GM20000 (cell line): ENCODE data around the gene RCOR1.

ENCODE experiments used
- DNase-seq: peaks from one replicate; pipeline ENCODE4 v3.0.0; 2012; ENCODE audit warnings: low spot score
- TF ChIP-seq, protein P1 (sequence below): IDR thresholded peaks from 2 replicates; pipeline ENCODE4 v1.5.1; 2012; ENCODE audit warnings: mild to moderate bottlenecking, control low read depth; ENCODE audit errors: extremely low read depth, missing control alignments

Gene RCOR1

DNA sequence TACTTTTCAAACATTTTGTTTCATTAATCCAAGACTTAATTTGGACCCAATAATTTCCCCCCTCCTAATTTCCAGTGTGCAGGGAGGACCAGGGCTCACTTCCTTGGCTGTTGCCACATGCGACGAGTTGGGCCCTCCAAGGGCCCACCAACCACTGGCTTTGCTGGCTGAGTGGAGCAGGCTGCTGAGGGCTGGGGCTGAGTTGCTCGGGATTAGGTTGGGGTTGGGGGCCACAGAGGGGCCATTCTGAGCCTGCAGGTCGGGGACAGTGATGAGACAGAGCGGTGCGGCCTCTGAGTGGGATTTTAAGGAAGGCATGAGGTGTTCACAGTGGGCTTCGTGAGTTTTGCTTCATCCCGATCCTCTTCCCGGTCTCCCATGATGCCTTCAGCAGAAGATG is 178.7 kb downstream of the RCOR1 start:
- DNase-seq: no peak
- TF ChIP-seq, protein P1, sequence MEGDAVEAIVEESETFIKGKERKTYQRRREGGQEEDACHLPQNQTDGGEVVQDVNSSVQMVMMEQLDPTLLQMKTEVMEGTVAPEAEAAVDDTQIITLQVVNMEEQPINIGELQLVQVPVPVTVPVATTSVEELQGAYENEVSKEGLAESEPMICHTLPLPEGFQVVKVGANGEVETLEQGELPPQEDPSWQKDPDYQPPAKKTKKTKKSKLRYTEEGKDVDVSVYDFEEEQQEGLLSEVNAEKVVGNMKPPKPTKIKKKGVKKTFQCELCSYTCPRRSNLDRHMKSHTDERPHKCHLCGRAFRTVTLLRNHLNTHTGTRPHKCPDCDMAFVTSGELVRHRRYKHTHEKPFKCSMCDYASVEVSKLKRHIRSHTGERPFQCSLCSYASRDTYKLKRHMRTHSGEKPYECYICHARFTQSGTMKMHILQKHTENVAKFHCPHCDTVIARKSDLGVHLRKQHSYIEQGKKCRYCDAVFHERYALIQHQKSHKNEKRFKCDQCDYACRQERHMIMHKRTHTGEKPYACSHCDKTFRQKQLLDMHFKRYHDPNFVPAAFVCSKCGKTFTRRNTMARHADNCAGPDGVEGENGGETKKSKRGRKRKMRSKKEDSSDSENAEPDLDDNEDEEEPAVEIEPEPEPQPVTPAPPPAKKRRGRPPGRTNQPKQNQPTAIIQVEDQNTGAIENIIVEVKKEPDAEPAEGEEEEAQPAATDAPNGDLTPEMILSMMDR: no peak

DNA sequence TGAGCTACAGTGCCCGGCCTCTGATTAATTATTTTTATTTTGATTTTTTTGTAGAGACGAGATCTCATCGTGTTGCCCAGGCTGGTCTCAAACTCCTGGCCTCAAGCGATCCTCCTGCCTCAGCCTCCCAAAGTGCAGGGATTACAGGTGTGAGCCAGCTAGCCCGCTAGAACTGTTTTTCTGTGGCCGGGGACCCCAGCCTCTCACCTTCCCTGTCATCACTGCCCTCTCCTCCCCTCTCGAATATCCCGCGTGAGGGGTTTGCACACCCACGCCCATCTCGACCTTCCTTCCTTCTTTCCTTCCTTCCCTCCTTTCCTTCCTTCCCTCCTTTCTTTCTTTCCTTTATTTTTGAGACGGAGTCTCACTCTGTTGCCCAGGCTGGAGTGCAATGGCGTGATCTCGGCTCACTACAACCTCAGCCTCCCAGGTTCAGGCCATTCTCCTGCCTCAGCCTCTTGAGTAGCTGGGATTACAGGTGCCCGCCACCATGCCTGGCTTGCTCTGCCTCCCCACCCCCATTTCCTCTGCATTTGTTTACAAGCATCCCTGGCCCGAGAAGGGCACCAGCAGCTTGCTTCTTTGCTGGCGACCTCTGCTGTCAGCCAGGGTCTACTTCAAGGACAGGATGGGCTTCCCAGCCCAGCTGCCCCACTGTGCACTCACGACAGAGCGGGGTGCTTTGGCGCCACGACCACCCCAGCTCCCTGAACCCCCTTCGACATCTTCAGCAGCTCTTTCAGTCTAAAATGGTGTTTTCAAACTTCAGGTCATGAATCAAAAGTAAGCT is 180.5 kb downstream of the RCOR1 start:
- TF ChIP-seq, protein P1: peak; percentile 34
- no peak for DNase-seq

- peak; percentile 81 for DNase-seq
- TF ChIP-seq, protein P1: peak; percentile 50
These were observed 182.1 kb downstream of the RCOR1 start for GRCh38 chr14:102774391-102775153.

DNA sequence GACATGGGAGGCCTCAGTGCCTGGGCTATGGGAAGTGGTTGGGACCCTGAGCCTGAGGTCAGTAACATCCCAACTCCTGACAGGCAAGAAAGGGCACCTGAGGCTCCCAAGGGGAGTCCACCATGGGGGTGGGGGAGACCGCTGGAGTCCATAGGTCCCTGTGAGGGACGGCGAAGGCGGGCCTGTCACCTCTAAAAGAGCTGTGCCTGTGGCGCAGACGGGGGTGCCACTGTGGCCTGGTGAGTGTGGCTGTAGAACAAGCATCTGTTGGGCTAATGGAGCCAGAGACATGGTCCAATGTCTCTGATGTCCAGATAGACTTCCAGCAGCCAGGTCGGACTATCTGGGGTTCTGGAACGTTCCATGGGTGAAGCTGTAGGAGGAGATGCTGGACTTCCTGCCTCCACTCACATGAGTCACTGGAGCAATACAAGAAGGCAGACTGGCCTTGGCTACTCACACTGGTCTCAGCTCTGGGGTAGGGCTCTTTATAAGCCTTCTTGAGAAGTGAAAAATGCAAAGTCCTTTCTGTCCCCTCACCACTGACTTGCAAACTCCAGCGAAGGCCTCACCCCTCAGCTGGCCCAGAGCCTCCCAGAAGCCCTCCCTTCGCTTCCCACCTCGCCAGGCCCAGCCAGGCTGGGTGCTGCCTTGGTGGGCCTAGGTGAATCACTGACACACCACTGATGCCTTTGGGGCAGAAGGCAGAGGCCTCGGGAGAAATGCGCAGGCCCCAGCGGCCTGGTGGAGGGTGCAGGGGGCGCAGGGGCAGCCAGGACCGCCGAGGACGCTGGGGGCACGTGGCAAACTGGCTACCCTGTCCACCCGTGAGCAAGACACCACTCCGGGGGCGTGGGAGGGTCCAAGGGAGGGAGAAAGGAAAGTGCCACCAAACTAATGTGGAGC is 183.7 kb downstream of the RCOR1 start:
- DNase-seq: peak; percentile 59
- TF ChIP-seq, protein P1: no peak

- TF ChIP-seq, protein P1: no peak
- DNase-seq: peak; percentile 99
These were observed 184.6 kb downstream of the RCOR1 start, which contains the start of gene TRAF3 for GRCh38 chr14:102776761-102777710. TSS of gene TRAF3 (plus strand) at chr14:102777449. CDS start at chr14:102870202, 92,753 bp downstream.

DNA sequence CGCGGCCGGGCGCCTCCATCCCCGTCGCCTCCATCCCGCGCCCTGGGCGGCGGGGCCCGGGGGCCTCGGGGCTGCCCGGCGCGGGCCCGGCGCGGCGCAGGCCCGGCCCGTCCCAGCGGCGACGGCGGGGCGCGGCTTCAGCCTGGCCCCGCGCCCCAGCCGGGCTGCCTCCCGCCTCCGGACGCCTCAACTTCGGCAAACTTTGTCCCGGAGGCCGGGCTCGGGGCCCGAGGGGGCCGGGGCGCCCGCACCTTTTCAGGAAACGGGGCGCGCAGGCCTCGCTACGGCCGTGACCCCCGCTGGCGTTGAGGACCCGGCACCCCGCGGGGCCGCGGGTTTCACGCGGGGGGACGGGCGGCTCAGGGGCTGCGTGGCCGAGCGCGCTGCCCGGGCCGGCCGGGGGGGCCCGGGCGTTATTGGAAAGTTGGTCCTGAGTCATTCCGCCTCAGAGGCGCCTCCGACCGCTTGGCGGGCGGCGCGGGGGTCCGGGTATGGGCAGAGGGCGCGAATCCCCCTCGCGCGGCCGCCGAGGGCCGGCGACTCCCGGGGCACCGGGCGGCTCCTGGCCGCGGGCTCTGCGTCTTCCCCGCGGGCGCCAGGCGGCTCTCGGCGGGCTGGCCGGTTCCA is 185.4 kb downstream of the RCOR1 start:
- TF ChIP-seq, protein P1: no peak
- DNase-seq: no peak
